Measurements from ENCODE around the gene PKP4.
A peak's percentile ranks its signal among the peaks of the same experiment; 100 is the strongest.

The PKP4 gene

DNA sequence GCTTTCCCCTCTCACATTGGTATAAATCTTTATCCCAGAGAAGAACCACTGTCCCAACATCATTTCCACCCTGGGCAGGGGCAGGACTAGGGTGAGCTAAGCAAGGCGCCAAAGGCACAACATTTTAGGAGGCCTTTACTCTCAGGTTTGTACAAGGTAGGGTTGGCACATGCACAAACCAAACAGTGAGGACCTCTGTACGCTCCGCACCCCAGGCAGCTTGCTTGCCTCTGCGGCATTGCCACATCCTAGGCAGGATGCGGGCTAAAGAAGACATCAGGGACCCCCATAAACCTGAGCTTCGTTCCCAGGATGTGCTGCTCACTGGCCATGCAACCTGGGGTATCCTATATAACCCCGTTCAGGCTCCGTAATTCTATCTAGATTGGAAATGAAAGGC, 210.2 kb downstream of the PKP4 start:
- TF ChIP-seq, protein P1, sequence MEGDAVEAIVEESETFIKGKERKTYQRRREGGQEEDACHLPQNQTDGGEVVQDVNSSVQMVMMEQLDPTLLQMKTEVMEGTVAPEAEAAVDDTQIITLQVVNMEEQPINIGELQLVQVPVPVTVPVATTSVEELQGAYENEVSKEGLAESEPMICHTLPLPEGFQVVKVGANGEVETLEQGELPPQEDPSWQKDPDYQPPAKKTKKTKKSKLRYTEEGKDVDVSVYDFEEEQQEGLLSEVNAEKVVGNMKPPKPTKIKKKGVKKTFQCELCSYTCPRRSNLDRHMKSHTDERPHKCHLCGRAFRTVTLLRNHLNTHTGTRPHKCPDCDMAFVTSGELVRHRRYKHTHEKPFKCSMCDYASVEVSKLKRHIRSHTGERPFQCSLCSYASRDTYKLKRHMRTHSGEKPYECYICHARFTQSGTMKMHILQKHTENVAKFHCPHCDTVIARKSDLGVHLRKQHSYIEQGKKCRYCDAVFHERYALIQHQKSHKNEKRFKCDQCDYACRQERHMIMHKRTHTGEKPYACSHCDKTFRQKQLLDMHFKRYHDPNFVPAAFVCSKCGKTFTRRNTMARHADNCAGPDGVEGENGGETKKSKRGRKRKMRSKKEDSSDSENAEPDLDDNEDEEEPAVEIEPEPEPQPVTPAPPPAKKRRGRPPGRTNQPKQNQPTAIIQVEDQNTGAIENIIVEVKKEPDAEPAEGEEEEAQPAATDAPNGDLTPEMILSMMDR (IDR thresholded peaks at IDR 0.05; ENCODE audit: poor library complexity, severe bottlenecking) = no peak
- Histone ChIP-seq H3K27me3 (ENCODE audit: insufficient read depth, poor library complexity, severe bottlenecking) (no peaks in the 10 kb centered on the region), H3K36me3 (ENCODE audit: low read depth) (peaks cover 56% of the 10 kb centered on the region), H3K4me3 (ENCODE audit: severe bottlenecking) (no peak overlapping the region), H3K4me1 (ENCODE audit: insufficient read depth, poor library complexity, severe bottlenecking) (no peaks in the 10 kb centered on the region), H3K9me3 (ENCODE audit: severe bottlenecking) (no peaks in the 10 kb centered on the region), H3K27ac (ENCODE audit: poor library complexity, severe bottlenecking) (no peak overlapping the region)
- ATAC-seq (ENCODE audit: low read depth) = no peak
- no peak for DNase-seq (ENCODE audit: low spot score)

DNA sequence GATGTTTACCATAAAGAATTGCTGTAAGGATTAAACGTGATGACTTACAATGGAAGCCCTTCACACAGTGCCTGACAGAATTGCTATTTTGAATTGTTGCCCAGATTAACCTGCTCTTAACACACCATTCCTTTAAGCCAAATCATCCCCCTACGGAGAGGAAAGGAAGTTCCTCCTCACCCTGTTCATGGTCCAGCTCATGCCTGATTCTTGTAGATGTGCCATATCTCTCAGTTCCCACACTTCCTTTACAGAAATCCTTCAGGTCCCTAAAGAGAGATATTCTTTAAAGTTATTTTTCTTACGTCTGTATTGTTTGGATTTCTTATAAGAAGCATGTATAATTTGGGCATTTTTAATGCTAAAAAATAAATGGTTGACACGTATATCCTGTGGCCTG, 210.8 kb downstream of the PKP4 start:
- TF ChIP-seq, protein P1 (IDR thresholded peaks at IDR 0.05; ENCODE audit: poor library complexity, severe bottlenecking) = no peak
- peaks cover 56% of the 10 kb centered on the region for H3K36me3 ChIP-seq (ENCODE audit: low read depth)
- no peaks in the 10 kb centered on the region for H3K4me1 ChIP-seq (ENCODE audit: insufficient read depth, poor library complexity, severe bottlenecking)
- DNase-seq (ENCODE audit: low spot score) (no peak), ATAC-seq (ENCODE audit: low read depth) (peak; percentile 69)
- no peaks in the 10 kb centered on the region for H3K27me3 ChIP-seq (ENCODE audit: insufficient read depth, poor library complexity, severe bottlenecking)
- no peaks in the 10 kb centered on the region for H3K9me3 ChIP-seq (ENCODE audit: severe bottlenecking)
- H3K4me3 ChIP-seq (ENCODE audit: severe bottlenecking) = no peak overlapping the region
- H3K27ac ChIP-seq (ENCODE audit: poor library complexity, severe bottlenecking) = no peak overlapping the region

DNA sequence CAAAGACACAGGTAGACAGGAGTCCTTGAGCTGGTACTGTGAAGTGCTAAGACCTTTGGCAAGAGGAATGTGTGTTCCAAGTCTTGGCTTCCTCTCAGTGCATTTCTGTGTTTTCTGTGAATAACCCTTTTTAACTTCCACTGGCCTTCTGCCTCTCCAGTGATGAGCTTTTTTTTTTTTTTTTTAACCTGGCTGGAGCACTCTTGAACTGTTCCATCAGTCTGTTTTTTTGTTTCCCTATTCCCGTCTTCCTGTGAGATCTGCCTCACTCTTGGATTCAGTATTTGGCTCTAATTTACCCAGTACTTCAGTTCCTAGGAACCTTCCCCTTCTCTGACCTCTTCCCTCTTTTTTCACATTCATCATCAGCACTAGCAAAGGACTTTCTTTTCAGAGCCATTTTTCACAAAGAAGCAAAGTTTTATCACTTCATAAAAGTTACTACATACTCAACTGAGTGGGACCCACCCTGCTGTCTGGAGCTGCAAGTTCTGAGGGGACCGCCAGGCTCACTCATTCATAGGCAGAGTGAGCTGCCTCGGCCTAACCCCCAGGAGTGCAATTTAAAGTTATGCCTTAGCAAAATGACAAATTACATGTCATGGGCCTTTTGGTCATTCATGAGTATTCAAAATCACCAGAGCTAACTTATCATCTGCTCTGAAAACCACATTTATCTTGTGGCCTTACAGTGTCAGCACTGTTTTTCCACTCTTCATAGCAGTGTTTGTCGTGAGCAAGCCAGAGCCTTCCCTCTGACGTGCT, 211.4 kb downstream of the PKP4 start:
- Histone ChIP-seq H3K4me3 (ENCODE audit: severe bottlenecking) (no peak overlapping the region), H3K36me3 (ENCODE audit: low read depth) (peaks cover 53% of the 10 kb centered on the region), H3K9me3 (ENCODE audit: severe bottlenecking) (no peaks in the 10 kb centered on the region), H3K27ac (ENCODE audit: poor library complexity, severe bottlenecking) (no peak overlapping the region), H3K4me1 (ENCODE audit: insufficient read depth, poor library complexity, severe bottlenecking) (no peaks in the 10 kb centered on the region), H3K27me3 (ENCODE audit: insufficient read depth, poor library complexity, severe bottlenecking) (no peaks in the 10 kb centered on the region)
- TF ChIP-seq, protein P1 (IDR thresholded peaks at IDR 0.05; ENCODE audit: poor library complexity, severe bottlenecking) = no peak
- DNase-seq (ENCODE audit: low spot score) (no peak), ATAC-seq (ENCODE audit: low read depth) (no peak)

DNA sequence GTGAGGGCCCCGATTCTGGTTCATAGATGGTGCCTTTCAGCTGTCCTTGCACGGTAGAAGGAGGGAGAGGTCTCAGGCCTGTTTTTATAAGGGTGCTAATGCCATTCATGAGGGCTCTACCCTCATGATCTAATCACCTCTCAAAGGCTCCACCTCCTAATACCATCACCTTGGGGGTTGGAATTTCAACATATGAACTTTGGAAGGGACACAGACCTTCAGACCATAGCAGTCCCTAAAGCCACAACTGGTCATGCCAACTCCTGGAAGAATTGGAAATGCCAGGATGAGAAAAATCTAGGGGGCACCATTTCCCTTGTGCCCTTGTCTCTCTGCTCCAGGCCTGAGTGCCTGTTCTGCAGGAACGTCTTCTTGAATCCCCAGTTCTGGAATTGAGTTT, 213.5 kb downstream of the PKP4 start:
- H3K36me3 ChIP-seq (ENCODE audit: low read depth) = peaks cover 52% of the 10 kb centered on the region
- H3K4me1 ChIP-seq (ENCODE audit: insufficient read depth, poor library complexity, severe bottlenecking) = no peaks in the 10 kb centered on the region
- H3K27me3 ChIP-seq (ENCODE audit: insufficient read depth, poor library complexity, severe bottlenecking) = no peaks in the 10 kb centered on the region
- no peak for DNase-seq (ENCODE audit: low spot score)
- H3K9me3 ChIP-seq (ENCODE audit: severe bottlenecking) = no peaks in the 10 kb centered on the region
- ATAC-seq (ENCODE audit: low read depth) = no peak
- TF ChIP-seq, protein P1 (IDR thresholded peaks at IDR 0.05; ENCODE audit: poor library complexity, severe bottlenecking) = no peak
- H3K27ac ChIP-seq (ENCODE audit: poor library complexity, severe bottlenecking) = no peak overlapping the region
- no peak overlapping the region for H3K4me3 ChIP-seq (ENCODE audit: severe bottlenecking)

All from RWPE2 (cell line).